HUES48 (cell line): ENCODE measurements around the gene GALK2.

ENCODE experiments used
- H3K27ac ChIP-seq: one replicate; pipeline ENCODE4 v1.7.0; 2013; ENCODE audit warnings: low read depth, low read length, inconsistent platforms
- H3K27me3 ChIP-seq: 2 replicates; pipeline ENCODE4 v1.6.1; 2013; ENCODE audit warnings: mild to moderate bottlenecking, low read length; ENCODE audit not compliant: control insufficient read depth, insufficient read depth
- H3K36me3 ChIP-seq: 2 replicates; pipeline ENCODE4 v1.6.1; 2013; ENCODE audit warnings: low read length; ENCODE audit not compliant: control insufficient read depth, insufficient read depth
- H3K4me1 ChIP-seq: 2 replicates; pipeline ENCODE4 v1.6.1; 2013; ENCODE audit warnings: mild to moderate bottlenecking, low read length; ENCODE audit not compliant: control insufficient read depth, insufficient read depth
- H3K4me3 ChIP-seq: 2 replicates; pipeline ENCODE4 v1.5.1; 2013; ENCODE audit warnings: mild to moderate bottlenecking, low read depth, low read length
- H3K9ac ChIP-seq: 2 replicates; pipeline ENCODE4 v1.6.1; 2013; ENCODE audit warnings: mild to moderate bottlenecking, low read depth, low read length, moderate library complexity
- H3K9me3 ChIP-seq: 2 replicates; pipeline ENCODE4 v1.6.1; 2013; ENCODE audit warnings: low read length; ENCODE audit not compliant: control insufficient read depth, insufficient read depth

The GALK2 gene

DNA sequence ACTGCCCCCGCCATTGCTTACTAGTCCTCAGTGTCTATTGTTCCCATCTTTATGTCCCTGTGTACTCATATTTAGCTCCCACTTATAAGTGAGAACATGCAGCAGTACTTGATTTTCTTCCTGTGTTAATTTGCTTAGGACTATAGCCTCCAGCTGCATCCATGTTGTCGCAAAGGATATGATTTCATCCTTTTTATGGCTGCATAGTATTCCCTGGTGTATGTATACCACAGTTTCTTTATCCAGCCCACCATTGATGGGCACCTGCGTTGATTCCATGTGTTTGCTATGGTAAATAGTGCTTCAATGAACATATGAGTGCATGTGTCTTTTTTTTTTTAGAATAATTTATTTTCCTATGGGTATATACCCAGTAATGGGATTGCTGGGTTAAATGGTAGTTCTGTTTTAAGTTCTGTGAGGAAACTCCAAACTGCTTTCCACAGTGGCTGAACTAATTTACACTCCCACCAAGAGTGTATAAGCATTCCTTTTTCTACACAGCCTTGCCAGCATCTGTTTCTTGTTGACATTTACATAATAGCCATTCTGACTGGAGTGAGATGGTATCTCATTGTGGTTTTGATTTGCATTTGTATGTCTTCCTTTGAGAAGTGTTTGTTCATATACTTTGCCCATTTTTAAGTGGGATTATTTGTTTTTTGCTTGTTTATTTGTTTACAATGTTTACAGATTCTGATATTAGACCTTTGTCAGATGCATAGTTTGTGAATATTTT, 53.7 kb downstream of the GALK2 start:
- Histone ChIP-seq H3K36me3 (no peaks in the 10 kb centered on the region), H3K27ac (no peak overlapping the region), H3K27me3 (no peaks in the 10 kb centered on the region), H3K9me3 (no peaks in the 10 kb centered on the region), H3K4me1 (peaks cover 11% of the 10 kb centered on the region), H3K9ac (no peak overlapping the region), H3K4me3 (no peak overlapping the region)

DNA sequence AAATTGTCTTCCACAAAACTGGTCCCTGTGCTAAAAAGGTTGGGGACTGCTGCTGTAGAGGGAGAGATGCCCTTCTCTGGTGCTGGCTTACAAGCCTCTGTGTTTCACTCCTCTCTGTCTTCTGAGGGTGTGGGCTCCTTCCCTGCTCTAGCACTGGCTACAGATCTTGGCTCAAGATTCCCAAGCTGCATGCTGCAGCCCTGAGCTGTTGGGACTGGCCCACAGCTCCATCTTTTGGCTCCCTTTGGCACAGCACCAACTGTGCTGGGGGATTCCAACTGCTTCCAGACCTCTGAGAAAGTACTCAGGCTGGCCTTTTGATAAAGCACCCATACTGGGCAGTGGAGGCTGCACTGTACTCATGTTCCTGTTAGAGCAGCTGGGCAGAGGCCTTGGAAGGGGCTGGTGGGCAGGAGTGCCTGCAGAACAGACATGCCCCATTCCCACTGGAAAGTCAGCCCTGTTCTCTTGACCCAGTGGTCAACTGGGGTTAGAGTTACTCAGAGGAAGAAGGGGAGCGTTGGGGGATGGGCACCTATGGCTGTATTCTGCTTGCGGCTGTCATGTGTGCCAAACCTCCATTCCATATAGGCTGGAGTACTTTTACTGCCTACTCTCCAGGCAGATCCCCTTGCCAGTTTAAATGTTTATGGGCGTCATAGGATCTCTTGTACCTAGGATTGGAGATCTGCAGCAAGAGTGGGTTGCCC, 55.7 kb downstream of the GALK2 start:
- Histone ChIP-seq H3K9me3 (no peaks in the 10 kb centered on the region), H3K36me3 (no peaks in the 10 kb centered on the region), H3K4me3 (no peak overlapping the region)

DNA sequence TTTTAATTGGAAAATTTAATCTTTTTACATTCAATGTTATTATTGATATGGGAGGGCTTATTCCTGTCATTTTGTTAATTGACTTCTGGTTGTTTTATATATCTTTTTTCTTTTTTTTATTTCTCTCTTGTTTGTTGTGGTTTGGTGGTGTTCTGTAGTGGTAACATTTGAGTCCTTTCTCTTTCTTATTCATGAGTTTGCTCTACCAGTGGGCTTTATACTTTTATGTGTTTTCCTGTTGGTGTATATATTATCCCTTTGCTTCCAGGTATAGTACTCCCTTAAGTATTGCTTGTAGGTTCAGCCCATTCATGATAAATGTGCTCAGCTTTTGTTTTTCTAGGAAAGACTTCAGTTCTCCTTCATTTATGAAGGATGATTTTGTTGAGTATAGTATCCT, 57.6 kb downstream of the GALK2 start:
- no peaks in the 10 kb centered on the region for H3K9me3 ChIP-seq
- peaks cover 20% of the 10 kb centered on the region for H3K4me1 ChIP-seq
- H3K27ac ChIP-seq: no peak overlapping the region
- no peaks in the 10 kb centered on the region for H3K27me3 ChIP-seq
- H3K36me3 ChIP-seq: no peaks in the 10 kb centered on the region
- no peak overlapping the region for H3K9ac ChIP-seq
- no peak overlapping the region for H3K4me3 ChIP-seq

More for the DNA sequence above, 55.7 kb downstream of the GALK2 start:
- no peak overlapping the region for H3K27ac ChIP-seq
- no peak overlapping the region for H3K9ac ChIP-seq
- H3K27me3 ChIP-seq: no peaks in the 10 kb centered on the region
- H3K4me1 ChIP-seq: peaks cover 11% of the 10 kb centered on the region

DNA sequence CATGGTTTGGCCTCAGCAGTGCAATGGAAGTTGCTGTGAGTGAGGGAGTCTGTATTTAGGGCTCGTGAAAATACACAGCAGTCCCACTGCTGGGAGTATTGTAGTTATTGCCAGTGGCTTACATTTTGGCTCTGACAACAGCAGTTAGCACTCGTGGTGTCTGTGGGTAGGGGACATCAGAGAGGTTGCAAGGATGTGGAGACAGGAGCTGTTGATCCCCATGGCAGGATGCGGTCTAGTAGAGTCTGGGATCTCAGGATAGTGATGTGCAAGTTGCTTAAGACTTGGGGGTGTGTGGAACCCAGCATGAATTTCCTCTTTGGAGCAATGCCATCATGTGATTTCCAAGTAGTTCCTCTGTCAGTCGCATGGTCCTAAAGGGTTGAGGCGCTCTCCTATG, 59.9 kb downstream of the GALK2 start:
- no peak overlapping the region for H3K27ac ChIP-seq
- no peaks in the 10 kb centered on the region for H3K9me3 ChIP-seq
- H3K4me1 ChIP-seq: peaks cover 26% of the 10 kb centered on the region
- H3K27me3 ChIP-seq: no peaks in the 10 kb centered on the region
- no peak overlapping the region for H3K4me3 ChIP-seq
- H3K36me3 ChIP-seq: no peaks in the 10 kb centered on the region
- H3K9ac ChIP-seq: no peak overlapping the region

DNA sequence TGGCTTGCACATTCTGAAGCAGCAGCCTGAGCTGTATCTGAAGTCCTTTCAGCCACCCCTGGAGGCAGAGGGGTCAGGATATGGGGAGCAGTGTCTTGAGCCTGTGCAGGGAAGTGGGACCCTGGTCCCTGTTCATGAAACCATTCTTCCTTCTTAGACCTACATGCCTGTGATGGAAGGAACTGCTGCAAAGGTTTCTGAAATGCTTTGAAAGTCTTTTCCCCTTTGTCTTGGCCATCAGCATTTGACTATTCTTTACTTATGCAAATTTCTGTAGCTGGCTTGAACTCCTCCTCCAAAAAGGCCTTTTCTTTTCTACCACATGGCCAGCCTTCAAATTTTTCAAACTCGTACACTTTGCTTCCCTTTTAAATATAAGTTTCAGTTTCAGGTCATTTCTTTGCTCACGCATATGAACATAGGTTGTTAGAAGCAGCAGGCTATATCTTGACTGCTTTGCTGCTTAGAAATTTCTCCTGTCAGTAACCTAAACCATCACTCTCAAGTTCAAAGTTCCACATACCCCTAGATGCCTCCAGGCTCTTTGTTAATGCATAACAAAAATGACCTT, 62.3 kb downstream of the GALK2 start:
- Histone ChIP-seq H3K9ac (no peak overlapping the region), H3K4me3 (no peak overlapping the region), H3K27me3 (no peaks in the 10 kb centered on the region), H3K36me3 (no peaks in the 10 kb centered on the region), H3K4me1 (peaks cover 27% of the 10 kb centered on the region), H3K27ac (peak overlapping the region; percentile 40), H3K9me3 (no peaks in the 10 kb centered on the region)

DNA sequence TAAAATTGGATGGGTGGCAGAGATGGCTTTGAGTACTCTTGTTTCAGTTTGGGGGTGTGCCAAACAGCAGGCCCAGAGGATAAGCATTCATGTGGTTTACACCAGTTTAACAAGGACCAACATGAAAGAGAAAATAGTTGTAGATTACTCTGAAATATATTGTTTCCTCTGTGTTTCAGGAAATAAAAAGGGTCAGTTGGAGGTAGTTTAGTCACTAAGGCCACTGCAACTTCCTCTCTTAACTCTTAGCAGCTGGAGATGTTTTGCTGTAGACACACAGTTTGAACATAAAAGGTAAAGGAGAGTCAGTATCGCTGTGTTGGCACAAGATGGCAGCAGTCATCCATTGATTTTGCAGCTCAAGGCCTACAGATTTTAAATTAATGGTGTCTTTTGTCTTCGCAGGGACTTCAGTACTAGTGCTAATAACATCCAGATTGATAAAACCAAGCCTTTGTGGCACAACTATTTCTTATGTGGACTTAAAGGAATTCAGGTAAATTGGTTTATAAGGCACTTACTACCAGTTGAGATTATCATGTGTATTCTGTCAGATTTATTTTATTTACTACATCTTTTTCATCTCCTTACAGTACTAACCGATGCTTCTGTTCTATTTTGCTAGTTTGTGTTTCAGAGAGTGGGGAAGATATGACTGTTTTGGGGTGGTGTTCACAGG, 65.5 kb downstream of the GALK2 start:
- Histone ChIP-seq H3K9me3 (no peaks in the 10 kb centered on the region), H3K27me3 (no peaks in the 10 kb centered on the region), H3K36me3 (0 out of 2 replicates have a peak, but pooled peaks cover 2% of the 10 kb centered on the region), H3K4me1 (peaks cover 36% of the 10 kb centered on the region), H3K4me3 (no peak overlapping the region), H3K27ac (no peak overlapping the region), H3K9ac (no peak overlapping the region)

DNA sequence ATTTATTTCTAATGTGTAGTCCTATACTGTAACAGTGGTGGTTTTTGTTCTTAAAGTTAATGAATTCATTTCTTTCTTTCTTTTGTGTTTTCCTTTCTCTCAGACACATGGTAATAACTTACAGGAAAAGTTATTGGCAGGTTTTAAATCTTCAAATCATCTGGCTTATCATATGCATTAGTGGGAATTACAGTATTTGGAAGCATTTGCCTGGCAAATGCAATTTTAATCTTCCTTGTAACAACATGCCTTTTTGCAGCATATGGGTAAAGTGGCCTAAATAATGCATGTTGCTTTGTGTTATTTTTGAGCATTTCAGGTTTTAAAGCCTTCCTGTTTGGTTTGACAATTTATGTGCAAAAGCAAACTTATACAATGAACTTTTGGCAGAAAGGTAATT, 66.8 kb downstream of the GALK2 start:
- H3K27me3 ChIP-seq: no peaks in the 10 kb centered on the region
- no peak overlapping the region for H3K27ac ChIP-seq
- H3K4me1 ChIP-seq: peaks cover 32% of the 10 kb centered on the region
- H3K9me3 ChIP-seq: no peaks in the 10 kb centered on the region
- H3K36me3 ChIP-seq: 0 out of 2 replicates have a peak, but pooled peaks cover 2% of the 10 kb centered on the region
- H3K4me3 ChIP-seq: no peak overlapping the region
- H3K9ac ChIP-seq: no peak overlapping the region

DNA sequence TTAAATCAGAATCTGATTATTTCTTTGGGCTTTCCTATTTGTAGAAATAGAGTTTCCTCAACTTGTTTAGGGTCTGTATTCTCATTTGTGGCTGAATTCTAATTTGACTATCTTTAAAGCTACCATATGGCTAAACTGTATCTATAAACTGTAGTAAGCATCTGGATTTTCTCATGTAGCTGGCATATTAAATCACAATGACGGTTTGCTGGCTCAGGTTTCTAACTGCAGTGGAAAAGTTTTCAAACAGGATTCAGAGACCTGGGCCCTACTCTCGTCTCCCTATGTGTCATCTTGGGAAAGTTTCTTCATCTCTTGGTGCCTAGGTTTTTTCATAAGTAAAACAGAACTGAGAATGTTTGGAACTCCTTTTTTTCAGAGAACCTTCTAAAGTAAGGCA, 68.3 kb downstream of the GALK2 start:
- peaks cover 21% of the 10 kb centered on the region for H3K4me1 ChIP-seq
- no peak overlapping the region for H3K9ac ChIP-seq
- no peak overlapping the region for H3K4me3 ChIP-seq
- no peak overlapping the region for H3K27ac ChIP-seq
- H3K9me3 ChIP-seq: no peaks in the 10 kb centered on the region
- no peaks in the 10 kb centered on the region for H3K27me3 ChIP-seq
- peaks cover 6% of the 10 kb centered on the region; the same call in 1 of the 2 replicates for H3K36me3 ChIP-seq

DNA sequence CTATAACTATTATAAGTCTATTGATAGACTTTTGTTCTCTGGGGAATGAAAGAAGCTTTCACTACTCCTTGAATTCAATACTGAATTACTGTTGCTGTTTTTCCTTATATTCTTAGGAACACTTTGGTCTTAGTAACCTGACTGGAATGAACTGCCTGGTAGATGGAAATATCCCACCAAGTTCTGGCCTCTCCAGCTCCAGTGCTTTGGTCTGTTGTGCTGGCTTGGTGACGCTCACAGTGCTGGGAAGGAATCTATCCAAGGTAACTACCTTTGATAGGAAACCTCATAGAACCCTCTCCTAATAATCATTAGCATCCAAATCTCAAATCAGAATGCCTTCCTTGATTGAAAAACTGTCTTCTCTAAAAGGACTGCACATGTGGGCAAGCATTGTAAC, 69.1 kb downstream of the GALK2 start:
- H3K9me3 ChIP-seq: no peaks in the 10 kb centered on the region
- no peak overlapping the region for H3K4me3 ChIP-seq
- peaks cover 6% of the 10 kb centered on the region; the same call in 1 of the 2 replicates for H3K36me3 ChIP-seq
- peaks cover 21% of the 10 kb centered on the region for H3K4me1 ChIP-seq
- H3K27me3 ChIP-seq: no peaks in the 10 kb centered on the region
- no peak overlapping the region for H3K9ac ChIP-seq
- H3K27ac ChIP-seq: no peak overlapping the region

DNA sequence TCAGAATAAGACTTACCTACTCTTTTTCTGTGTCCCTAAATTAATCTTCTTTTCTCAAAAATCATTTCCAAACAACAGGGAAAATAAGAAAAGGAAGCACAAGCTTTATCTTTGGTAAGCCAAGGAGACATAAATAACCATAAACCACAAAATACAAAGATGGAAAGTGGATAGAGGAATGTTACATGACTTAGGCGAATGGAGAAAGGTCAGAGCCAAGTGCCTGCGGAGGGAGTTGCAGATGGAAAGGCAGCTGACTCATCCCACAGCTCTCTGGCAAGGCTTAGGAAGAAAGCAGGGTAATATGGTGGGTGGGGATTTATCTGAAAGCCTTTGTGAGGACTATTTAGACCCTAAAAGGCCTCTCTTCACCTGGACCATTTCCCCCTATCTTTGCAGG, 72.8 kb downstream of the GALK2 start:
- no peak overlapping the region for H3K9ac ChIP-seq
- H3K27me3 ChIP-seq: no peaks in the 10 kb centered on the region
- no peaks in the 10 kb centered on the region for H3K9me3 ChIP-seq
- peaks cover 14% of the 10 kb centered on the region for H3K4me1 ChIP-seq
- no peak overlapping the region for H3K4me3 ChIP-seq
- no peak overlapping the region for H3K27ac ChIP-seq
- H3K36me3 ChIP-seq: peaks cover 6% of the 10 kb centered on the region; the same call in 1 of the 2 replicates
